Kidney (tissue), 14 donors: ENCODE measurements around the gene DDX20. TPM values are rescaled to one million over a fixed set of nuclear protein-coding genes. Genes with fewer than 3 reads are reported as not detected.

Experiments
- DNase-seq, 5 donors: peaks; one replicate each; pipeline ENCODE4 v3.0.0-alpha.2; 2013 to 2020
- FAIRE-seq: peaks from 2 replicates; lab custom pipeline; 2012; peaks lifted over from hg19 to GRCh38; lab: Jason Lieb, UNC
- H3K27ac ChIP-seq, 2 donors: one replicate each; pipeline ENCODE4 v1.7.0; 2013; ENCODE audit warnings: low read depth in 2 of 2, low read length in 2 of 2, inconsistent platforms in 1 of 2
- H3K27me3 ChIP-seq: one replicate; pipeline ENCODE4 v1.7.1; 2013; ENCODE audit warnings: low read length, inconsistent platforms; ENCODE audit not compliant: control insufficient read depth, insufficient read depth
- H3K36me3 ChIP-seq, 3 donors: one replicate each; pipeline versions ENCODE4 v1.7.0 to v1.7.1; 2013; ENCODE audit warnings: low read length in 3 of 3, control low read depth in 1 of 3, inconsistent platforms in 1 of 3; ENCODE audit not compliant: insufficient read depth in 3 of 3, control insufficient read depth in 2 of 3
- H3K4me1 ChIP-seq, 3 donors: one replicate each; pipeline versions ENCODE4 v1.7.0 to v1.7.1; 2013; ENCODE audit warnings: low read length in 3 of 3, inconsistent platforms in 1 of 3, low read depth in 1 of 3; ENCODE audit not compliant: control insufficient read depth in 2 of 3, insufficient read depth in 2 of 3
- H3K4me3 ChIP-seq, 3 donors: one replicate each; pipeline versions ENCODE4 v1.7.0 to v1.8.1; 2013; ENCODE audit warnings: low read length in 3 of 3, control low read depth in 1 of 3, inconsistent platforms in 1 of 3
- H3K9ac ChIP-seq, 3 donors: one replicate each; pipeline versions ENCODE4 v1.7.0 to v1.7.1; 2013; ENCODE audit warnings: low read length in 3 of 3, control low read depth in 1 of 3, inconsistent platforms in 1 of 3
- H3K9me3 ChIP-seq, 3 donors: one replicate each; pipeline versions ENCODE4 v1.7.0 to v1.7.1; 2013; ENCODE audit warnings: low read length in 3 of 3, control low read depth in 1 of 3, inconsistent platforms in 1 of 3; ENCODE audit not compliant: control insufficient read depth in 2 of 3, insufficient read depth in 1 of 3
- intact Hi-C: fragments of 100-400 bp; cut with DNase I; formaldehyde crosslinking; loops from one replicate; pipeline ENCODE4 v1.11.1; 2022
- polyA plus RNA-seq: library from polyadenylated mRNA; stranded (reverse); fragments of 350-450 nt; fragmentation: Illumina TruSeq; extraction: RNeasy Lipid Tissue Mini Kit (QIAGEN cat#74804); gene quantifications from one replicate; pipeline ENCODE4 v1.2.3, GENCODE V29; 2014; ENCODE audit warnings: low read depth, low replicate concordance; ENCODE audit not compliant: insufficient read depth
- total RNA-seq: library from RNA; stranded (reverse); fragmentation: NEBNext Ultra II Directional; extraction: Animal tissue kit (Norgen Biotek cat#: 25700); gene quantifications from one replicate; pipeline ENCODE4 v1.2.1, GENCODE V29; 2021
- TF ChIP-seq, protein P1 (sequence below): IDR thresholded peaks from 3 replicates; pipeline ENCODE4 v1.5.1; 2012; ENCODE audit warnings: mild to moderate bottlenecking, moderate library complexity, borderline replicate concordance; ENCODE audit not compliant: insufficient read depth; ENCODE audit errors: extremely low read depth
- donor health status: control.
- donor health status: control.
- donor health status: control.
- donor health status: control.
- donor health status: control.
- donor health status: DM: yes; HTN: yes; CAD: no.
- donor health status: Normal renal cell carcinoma (clear cell type).

Gene DDX20
- total and polyA plus RNA-seq, 2 donors from 2014 or later: 5.5 to 9.6 TPM

DNA sequence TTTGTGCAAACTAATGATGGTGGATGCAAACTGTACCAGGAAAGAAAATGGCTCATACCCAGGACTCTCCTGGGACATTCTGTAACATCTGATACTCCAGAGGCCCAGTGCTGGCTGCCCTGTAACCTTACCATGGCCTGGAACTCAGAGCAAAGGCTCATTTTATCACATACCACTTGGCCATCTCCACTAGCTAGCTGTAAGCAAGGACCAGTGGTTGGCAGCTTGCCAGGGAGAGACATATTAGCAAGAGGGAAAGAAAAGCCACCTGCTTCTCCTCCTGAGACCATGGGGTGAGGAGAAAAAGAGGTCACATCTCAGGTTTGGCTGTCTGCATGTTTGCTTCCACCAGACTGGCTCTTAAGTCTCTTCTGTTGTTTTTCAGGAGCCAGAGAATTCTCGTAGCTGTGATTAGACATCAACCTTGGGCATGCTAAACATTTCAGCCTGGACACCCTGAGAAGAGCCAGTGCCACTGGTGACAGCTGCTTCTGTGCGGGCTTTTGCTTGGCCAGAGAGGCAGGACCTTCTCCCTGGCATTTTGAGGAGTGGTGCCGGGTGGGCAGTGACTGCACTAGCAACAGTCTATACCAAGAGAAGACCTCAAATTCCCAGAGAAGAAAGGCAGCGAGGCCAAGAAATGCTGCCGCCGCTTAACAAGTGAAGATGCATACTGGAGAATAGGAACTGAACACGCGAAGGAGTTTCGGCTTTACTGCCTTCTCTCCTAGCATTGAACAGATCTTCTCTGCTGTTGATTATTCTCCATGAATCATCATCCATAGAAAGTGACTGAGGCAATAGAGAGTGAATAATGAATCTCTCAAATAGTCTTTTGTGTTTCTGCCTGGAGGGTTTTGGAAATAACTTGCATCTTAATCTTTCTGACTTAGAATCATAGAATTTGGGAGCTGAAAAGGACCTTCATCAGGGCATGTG is 9.8 kb upstream of the DDX20 start:
- no peaks in the 10 kb centered on the region for H3K36me3 ChIP-seq
- H3K27ac ChIP-seq: no peak overlapping the region
- DNase-seq (no peak), FAIRE-seq (no peak)
- no peak overlapping the region for H3K9ac ChIP-seq
- TF ChIP-seq, protein P1, sequence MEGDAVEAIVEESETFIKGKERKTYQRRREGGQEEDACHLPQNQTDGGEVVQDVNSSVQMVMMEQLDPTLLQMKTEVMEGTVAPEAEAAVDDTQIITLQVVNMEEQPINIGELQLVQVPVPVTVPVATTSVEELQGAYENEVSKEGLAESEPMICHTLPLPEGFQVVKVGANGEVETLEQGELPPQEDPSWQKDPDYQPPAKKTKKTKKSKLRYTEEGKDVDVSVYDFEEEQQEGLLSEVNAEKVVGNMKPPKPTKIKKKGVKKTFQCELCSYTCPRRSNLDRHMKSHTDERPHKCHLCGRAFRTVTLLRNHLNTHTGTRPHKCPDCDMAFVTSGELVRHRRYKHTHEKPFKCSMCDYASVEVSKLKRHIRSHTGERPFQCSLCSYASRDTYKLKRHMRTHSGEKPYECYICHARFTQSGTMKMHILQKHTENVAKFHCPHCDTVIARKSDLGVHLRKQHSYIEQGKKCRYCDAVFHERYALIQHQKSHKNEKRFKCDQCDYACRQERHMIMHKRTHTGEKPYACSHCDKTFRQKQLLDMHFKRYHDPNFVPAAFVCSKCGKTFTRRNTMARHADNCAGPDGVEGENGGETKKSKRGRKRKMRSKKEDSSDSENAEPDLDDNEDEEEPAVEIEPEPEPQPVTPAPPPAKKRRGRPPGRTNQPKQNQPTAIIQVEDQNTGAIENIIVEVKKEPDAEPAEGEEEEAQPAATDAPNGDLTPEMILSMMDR: no peak
- intact Hi-C loops: no loop called here
- no peaks in the 10 kb centered on the region for H3K9me3 ChIP-seq
- H3K4me3 ChIP-seq: no peak overlapping the region
- no peaks in the 10 kb centered on the region for H3K27me3 ChIP-seq
- no peaks in the 10 kb centered on the region for H3K4me1 ChIP-seq

GRCh38 chr1:111746614-111746999 is 9.1 kb upstream of the DDX20 start:
- intact Hi-C loops: no loop called here
- no peak overlapping the region for H3K4me3 ChIP-seq
- no peaks in the 10 kb centered on the region for H3K4me1 ChIP-seq
- H3K9ac ChIP-seq: no peak overlapping the region
- no peaks in the 10 kb centered on the region for H3K36me3 ChIP-seq
- no peaks in the 10 kb centered on the region for H3K9me3 ChIP-seq
- H3K27me3 ChIP-seq: no peaks in the 10 kb centered on the region
- TF ChIP-seq, protein P1: no peak
- FAIRE-seq: no peak
- H3K27ac ChIP-seq: no peak overlapping the region
- DNase-seq: no peak

DNA sequence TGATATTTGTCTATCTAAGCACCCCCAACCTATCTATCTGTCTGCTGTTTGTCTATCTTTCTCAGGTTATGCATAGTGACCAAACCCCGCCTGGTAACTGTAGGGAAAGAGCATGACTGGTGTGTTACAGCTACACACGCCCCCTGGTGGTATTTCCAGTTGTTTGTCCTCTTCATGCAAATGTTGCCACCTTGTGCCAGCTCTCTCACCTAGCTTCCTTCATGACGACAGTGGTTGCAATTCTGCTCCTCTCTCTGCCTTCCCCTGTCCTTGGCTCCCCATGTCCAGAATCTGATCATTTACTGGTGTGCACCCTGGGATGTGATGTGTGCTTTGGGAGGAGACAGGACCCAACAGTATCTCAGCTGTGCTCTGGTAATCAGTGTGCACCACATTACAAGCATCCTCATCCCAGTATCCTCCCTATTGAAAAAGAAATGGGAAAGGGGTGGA is 8.4 kb upstream of the DDX20 start:
- intact Hi-C loops: no loop called here
- H3K27me3 ChIP-seq: no peaks in the 10 kb centered on the region
- DNase-seq: peak in 1 of 5 donors; percentile 48
- TF ChIP-seq, protein P1: peak; percentile 73
- no peak for FAIRE-seq
- no peak overlapping the region for H3K27ac ChIP-seq
- no peak overlapping the region for H3K9ac ChIP-seq
- no peaks in the 10 kb centered on the region for H3K4me1 ChIP-seq
- H3K36me3 ChIP-seq: no peaks in the 10 kb centered on the region
- H3K4me3 ChIP-seq: no peak overlapping the region
- no peaks in the 10 kb centered on the region for H3K9me3 ChIP-seq
